Neural progenitor cell (in vitro differentiated cells): ENCODE measurements around the gene NKAIN2.

Experiments used
- CTCF ChIP-seq: fragments of 200-600 bp; sonication (generic); IDR thresholded peaks from 2 replicates; pipeline ENCODE4 v1.5.1; 2017; ENCODE audit warnings: antibody characterized with exemption, mild to moderate bottlenecking
- EZH2 ChIP-seq: fragments of 200-600 bp; sonication (generic); IDR thresholded peaks from 2 replicates; pipeline ENCODE4 v1.6.1; 2017; ENCODE audit warnings: antibody characterized with exemption, mild to moderate bottlenecking, moderate library complexity
- EZH2phosphoT487 ChIP-seq: fragments of 200-600 bp; sonication (generic); IDR thresholded peaks from 2 replicates; pipeline ENCODE4 v1.6.1; 2017; ENCODE audit warnings: antibody characterized with exemption

GRCh38 chr6:124791156-124791555, 987.5 kb downstream of the NKAIN2 start:
- TF ChIP-seq CTCF: no peak
- no peak for TF ChIP-seq EZH2
- TF ChIP-seq EZH2phosphoT487: no peak
